GM20000 (cell line): ENCODE measurements around the gene PPT2.

Source experiments
- DNase-seq: peaks from one replicate; pipeline ENCODE4 v3.0.0; 2012; ENCODE audit warnings: low spot score
- CTCF ChIP-seq: IDR thresholded peaks from 2 replicates; pipeline ENCODE4 v1.5.1; 2012; ENCODE audit warnings: mild to moderate bottlenecking, control low read depth; ENCODE audit errors: extremely low read depth, missing control alignments

The PPT2 gene

GRCh38 chr6:32158052-32158451 is 4.1 kb downstream of the PPT2 start:
- no peak for TF ChIP-seq CTCF
- no peak for DNase-seq

- DNase-seq, result no peak
- TF ChIP-seq CTCF, result no peak
Measured at GRCh38 chr6:32163559-32164258, 9.8 kb downstream of the PPT2 start.

GRCh38 chr6:32164295-32164694 is 10.4 kb downstream of the PPT2 start, which contains the start of gene EGFL8:
Gene EGFL8, plus strand, starts transcription at chr6:32164595. Its CDS starts 1,571 bp downstream, at chr6:32166166.
- TF ChIP-seq CTCF, result no peak
- no peak for DNase-seq

GRCh38 chr6:32166411-32167061 is 12.6 kb downstream of the PPT2 start:
- TF ChIP-seq CTCF, result no peak
- no peak for DNase-seq

- TF ChIP-seq CTCF, result no peak
- DNase-seq, result no peak
Measured at GRCh38 chr6:32167154-32167760, 13.3 kb downstream of the PPT2 start.

GRCh38 chr6:32167761-32168262 is 13.9 kb downstream of the PPT2 start:
- no peak for DNase-seq
- no peak for TF ChIP-seq CTCF

- no peak for TF ChIP-seq CTCF
- no peak for DNase-seq
Measured at GRCh38 chr6:32168350-32168749, 14.4 kb downstream of the PPT2 start.
